ENCODE measurements around the gene TMBIM1. TPM values are rescaled to one million over a fixed set of nuclear protein-coding genes. Genes with fewer than 3 reads are reported as not detected.

Gene TMBIM1
- total RNA-seq, 4 donors from 2014 or later = 238 to 342 (median 275) TPM

DNA sequence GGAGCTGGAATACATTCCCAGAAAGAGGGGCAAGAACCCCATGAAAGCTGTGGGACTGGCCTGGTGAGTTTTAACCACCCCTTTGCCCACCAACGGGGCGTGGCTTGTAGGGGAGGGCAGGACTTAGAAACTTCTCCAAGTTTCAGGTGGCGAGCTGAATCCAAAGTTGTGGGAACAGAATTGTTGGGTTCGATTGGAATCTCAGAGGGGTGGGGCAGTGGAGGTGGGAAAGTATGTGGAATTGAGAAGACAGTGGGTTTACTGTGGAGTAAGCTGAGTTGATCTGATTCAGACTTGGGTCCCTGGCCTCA is 20.9 kb downstream of the TMBIM1 start:
- WGBS, 2 donors = 27 to 33% methylated on average over 2 to 4 of the region's 4 CpGs
- DNase-seq = no peak
- Histone ChIP-seq H3K4me3 (peak overlapping the region; percentile 71 to 92 (median 74)), H3K27ac (peak overlapping the region; percentile 84 to 92 (median 88)), H3K9me3 (no peaks in the 10 kb centered on the region), H3K4me1 (peaks cover 29 to 79% (median 38%) of the 10 kb centered on the region in 3 donors), H3K27me3 (no peaks in the 10 kb centered on the region), H3K36me3 (peaks cover 34 to 51% (median 38%) of the 10 kb centered on the region in 3 donors)
- TF ChIP-seq POLR2A (IDR thresholded peaks at IDR 0.05) (no peak), CTCF (IDR thresholded peaks at IDR 0.05) (no peak)
- intact Hi-C loops (cut with DNase I) = loop anchor here (5.0 kb wide), 1 partner anchor 126 kb away; the partner anchor contains the start of gene CTDSP1

DNA sequence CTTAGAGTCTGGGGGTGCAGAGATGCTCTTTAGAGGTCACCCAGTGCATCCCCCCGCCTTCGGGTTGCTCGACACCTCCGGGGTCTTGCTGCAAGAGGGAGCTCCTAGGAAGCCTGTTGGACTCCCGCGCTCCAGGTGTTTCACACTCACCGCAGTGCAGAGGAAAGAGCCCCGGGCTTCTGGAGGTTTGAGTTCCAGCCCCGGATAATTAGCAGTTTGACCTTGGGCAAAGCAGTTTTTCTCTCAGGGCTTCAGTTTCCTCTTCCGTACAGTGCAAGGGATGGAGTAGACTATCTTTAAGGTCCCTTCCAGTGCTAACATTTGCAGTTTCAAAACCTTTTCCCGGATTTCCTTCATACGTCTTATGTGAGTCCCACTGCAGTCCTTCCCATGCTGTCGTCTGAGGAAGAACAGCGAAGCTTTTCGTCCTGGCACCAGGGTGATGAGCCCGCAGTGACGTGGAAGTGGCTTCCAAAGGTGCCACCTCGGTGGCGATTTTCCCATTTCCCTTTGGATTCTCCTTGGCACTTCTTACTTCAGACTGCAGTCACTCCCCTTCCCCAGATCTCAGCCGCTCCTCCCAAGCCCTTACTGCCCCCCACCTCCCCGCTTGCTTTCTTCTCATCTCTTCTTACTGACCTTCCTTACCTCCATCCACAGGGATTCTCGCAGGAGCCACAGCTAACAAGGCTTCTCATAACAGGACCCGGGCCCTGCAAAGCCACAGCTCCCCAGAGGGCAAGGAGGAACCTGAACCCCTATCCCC is 21.4 kb downstream of the TMBIM1 start:
- no peak for DNase-seq

GRCh38 chr2:218269900-218270720 is 22.2 kb downstream of the TMBIM1 start, which contains the start of the genes AAMP and PNKD:
Gene AAMP, minus strand, starts transcription at chr2:218270137. Its CDS starts 51 bp downstream, at chr2:218270086.
Gene PNKD, plus strand, starts transcription at chr2:218270519. Its CDS starts 17 bp downstream, at chr2:218270536.
- 0% methylated on average over 10 to 20 of the region's 64 CpGs for WGBS, 2 donors
- peaks cover 29 to 78% (median 38%) of the 10 kb centered on the region in 3 donors for H3K4me1 ChIP-seq
- intact Hi-C loops (cut with DNase I) = loop anchor here (5.0 kb wide), 1 partner anchor 127 kb away; the partner anchor contains the start of gene CTDSP1
- peaks cover 33 to 51% (median 36%) of the 10 kb centered on the region in 3 donors for H3K36me3 ChIP-seq
- DNase-seq = peak; percentile 99
- no peaks in the 10 kb centered on the region for H3K27me3 ChIP-seq
- peak within 1 kb of the TSS; percentile 71 to 92 (median 74) for H3K4me3 ChIP-seq
- H3K27ac ChIP-seq = peak within 1 kb of the TSS; percentile 84 to 93 (median 88)
- TF ChIP-seq POLR2A (IDR thresholded peaks at IDR 0.05) (peak in 3 of 4 donors; percentile 39 to 78 (median 60)), CTCF (IDR thresholded peaks at IDR 0.05) (peak in 1 of 6 experiments; percentile 46)
- no peaks in the 10 kb centered on the region for H3K9me3 ChIP-seq

More for the DNA sequence above, 21.4 kb downstream of the TMBIM1 start:
- intact Hi-C loops (cut with DNase I) = loop anchor here (5.0 kb wide), 1 partner anchor 126 kb away; the partner anchor contains the start of gene CTDSP1
- Histone ChIP-seq H3K27me3 (no peaks in the 10 kb centered on the region), H3K4me3 (peak overlapping the region; percentile 71 to 92 (median 74)), H3K4me1 (peaks cover 29 to 81% (median 38%) of the 10 kb centered on the region in 3 donors), H3K27ac (peak overlapping the region; percentile 84 to 92 (median 88)), H3K36me3 (peaks cover 34 to 51% (median 36%) of the 10 kb centered on the region in 3 donors), H3K9me3 (no peaks in the 10 kb centered on the region)
- WGBS, 2 donors = 2 to 4% methylated on average over 17 to 21 of the region's 23 CpGs
- no peak for TF ChIP-seq CTCF (IDR thresholded peaks at IDR 0.05)
- no peak for TF ChIP-seq POLR2A (IDR thresholded peaks at IDR 0.05)

DNA sequence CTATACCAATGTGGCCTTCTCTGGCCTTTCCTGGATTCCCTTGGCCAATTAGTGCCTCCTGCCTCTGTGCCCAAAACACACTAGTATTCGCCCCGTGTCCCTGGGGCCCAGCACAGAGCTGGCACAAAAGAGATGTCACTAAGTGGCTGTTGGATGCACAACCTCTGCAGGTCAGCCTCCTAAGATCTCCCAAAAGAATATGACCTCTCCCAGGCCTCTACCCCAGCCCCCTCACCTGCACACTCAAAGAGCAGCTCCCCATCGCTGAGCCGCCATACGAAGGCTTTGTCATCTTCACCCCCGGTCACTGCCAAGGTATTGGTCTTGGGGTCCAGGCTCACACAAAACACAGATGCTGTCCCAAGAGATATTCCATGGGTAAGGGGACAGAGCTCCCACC is 25.0 kb downstream of the TMBIM1 start:
- intact Hi-C loops (cut with DNase I) = no loop called here
- H3K9me3 ChIP-seq = no peaks in the 10 kb centered on the region
- no peak for DNase-seq
- 94 to 100% methylated on average over 6 of the region's 6 CpGs for WGBS, 2 donors
- peaks cover 20 to 68% (median 25%) of the 10 kb centered on the region in 3 donors for H3K4me1 ChIP-seq
- H3K27me3 ChIP-seq = no peaks in the 10 kb centered on the region
- TF ChIP-seq CTCF (IDR thresholded peaks at IDR 0.05) (no peak), POLR2A (IDR thresholded peaks at IDR 0.05) (no peak)
- peaks cover 33 to 60% (median 34%) of the 10 kb centered on the region in 3 donors for H3K36me3 ChIP-seq
- H3K4me3 ChIP-seq = no peak overlapping the region
- H3K27ac ChIP-seq = no peak overlapping the region

All from esophagus squamous epithelium (tissue), 5 donors.